Gastroesophageal sphincter (tissue), 3 donors: ENCODE measurements around the gene NDUFS6.

Experiments
- CTCF ChIP-seq, 4 experiments: fragments of 200-600 bp in 2 of 4; fragments of 450-650 bp in 2 of 4; sonication (generic) in 1 of 4; IDR thresholded peaks; one replicate each; pipeline ENCODE4 v1.5.1; 2017 to 2019; ENCODE audit warnings: antibody characterized with exemption in 4 of 4, mild to moderate bottlenecking in 2 of 4, moderate library complexity in 2 of 4
- POLR2A ChIP-seq, 2 donors: fragments of 450-650 bp; IDR thresholded peaks; one replicate each; pipeline ENCODE4 v1.6.1; 2017; ENCODE audit warnings: antibody characterized with exemption in 2 of 2, mild to moderate bottlenecking in 2 of 2, moderate library complexity in 1 of 2
- POLR2AphosphoS5 ChIP-seq: sonication (generic); formaldehyde crosslinking; IDR thresholded peaks from one replicate; pipeline ENCODE4 v1.6.1; 2017; ENCODE audit warnings: antibody characterized with exemption

- TF ChIP-seq POLR2A (IDR thresholded peaks at IDR 0.05) = no peak
- no peak for TF ChIP-seq CTCF (IDR thresholded peaks at IDR 0.05)
- TF ChIP-seq POLR2AphosphoS5 = no peak
These were observed 4.7 kb upstream of the NDUFS6 start for GRCh38 chr5:1796371-1797102.
